ENCODE measurements around the gene GNG2. TPM values are rescaled to one million over a fixed set of nuclear protein-coding genes. Genes with fewer than 3 reads are reported as not detected.

GNG2 gene
- total and polyA plus RNA-seq, 9 of the 15 experiments (the other 6 are each of a cell fraction or from before 2014, with no cell fraction given) = 0.18 TPM; not detected in 8

- Histone ChIP-seq H3K4me1 (replicated peaks in 1 of 2; ENCODE audit: control insufficient read depth in 2 of 2, insufficient read depth in 2 of 2, low read length in 2 of 2) (no peaks in the 10 kb centered on the region), H3K9me1 (ENCODE audit: control insufficient read depth, insufficient read depth, low read length) (no peaks in the 10 kb centered on the region), H3K4me2 (ENCODE audit: insufficient read depth, low read length) (no peak overlapping the region), H3K27ac (ENCODE audit: extremely low read depth, low read depth, low read length) (no peak overlapping the region), H3K9me3 (replicated peaks; ENCODE audit: control insufficient read depth, insufficient read depth, low read depth, low read length) (no peaks in the 10 kb centered on the region), H3K27me3 (ENCODE audit: control insufficient read depth in 2 of 2, insufficient read depth in 2 of 2, low read length in 2 of 2) (no peaks in the 10 kb centered on the region), H3K36me3 (ENCODE audit: control insufficient read depth, insufficient read depth, low read length) (no peaks in the 10 kb centered on the region), H4K20me1 (replicated peaks; ENCODE audit: control insufficient read depth, insufficient read depth, low read length) (no peaks in the 10 kb centered on the region), H3K4me3 (no peak overlapping the region), H3K79me2 (ENCODE audit: control insufficient read depth, insufficient read depth, low read length) (no peaks in the 10 kb centered on the region), H3K9ac (ENCODE audit: insufficient read depth in 1 of 2, low read depth in 2 of 2, low read length in 2 of 2) (no peak overlapping the region), H2AFZ (ENCODE audit: low read depth, low read length) (no peak overlapping the region)
- no peak for FAIRE-seq
- no TSS peak for BruUV-seq (replicated peaks)
- peak in 1 of 4 experiments; percentile 0 for DNase-seq (ENCODE audit: extremely low read depth in 1 of 4, low spot score in 3 of 4)
- POLR2A ChIA-PET = interaction anchor here (0.5 kb wide), 1 partner anchor 42 kb away, joined by 3 read pairs; no protein-coding TSS in a partner anchor
- in situ Hi-C loops (cut with MboI) (no loop called here), intact Hi-C loops (cut with micrococcal nuclease) (no loop called here)
- TF ChIP-seq ZNF134 (CRISPR knock-in tag; conservative IDR thresholded peaks at IDR 0.05) (peak; percentile 87), ESRRA (IDR thresholded peaks at IDR 0.05; ENCODE audit: borderline replicate concordance, low read depth) (peak; percentile 57; the same call in 1 of the 2 replicates), CBFB (CRISPR knock-in tag; IDR thresholded peaks at IDR 0.05) (no peak), CXXC5 (CRISPR knock-in tag; IDR thresholded peaks at IDR 0.05) (0 out of 2 replicates have a peak, but pooled peaks have one; percentile 19), PHTF2 (CRISPR knock-in tag; IDR thresholded peaks at IDR 0.05) (no peak), HES1 (IDR thresholded peaks at IDR 0.05; ENCODE audit: low read depth) (0 out of 2 replicates have a peak, but pooled peaks have one; percentile 41), RBM39 (optimal IDR thresholded peaks at IDR 0.05; ENCODE audit: low read depth, low read length) (no peak), TEAD4 (IDR thresholded peaks at IDR 0.05; ENCODE audit: low read length) (peak; percentile 11; the same call in 1 of the 2 replicates), TEAD4 (CRISPR knock-in tag; IDR thresholded peaks at IDR 0.05; ENCODE audit: borderline replicate concordance) (no peak), CBX1 (IDR thresholded peaks at IDR 0.05; ENCODE audit: low read depth) (no peak), ZNF175 (CRISPR knock-in tag; IDR thresholded peaks at IDR 0.05; ENCODE audit: low read depth) (no peak), TCF7L2 (IDR thresholded peaks at IDR 0.05; ENCODE audit: low read depth, low read length) (no peak), ETS2 (tag; IDR thresholded peaks at IDR 0.05; ENCODE audit: borderline replicate concordance, poor library complexity, severe bottlenecking) (no peak), NR4A1 (CRISPR knock-in tag; IDR thresholded peaks at IDR 0.05) (no peak), NR4A1 (tag; IDR thresholded peaks at IDR 0.05) (no peak), ZNF75A (CRISPR knock-in tag; IDR thresholded peaks at IDR 0.05) (no peak), E2F1 (CRISPR knock-in tag; IDR thresholded peaks at IDR 0.05) (no peak)
- 0% methylated on average over 5 of the region's 7 CpGs for WGBS (ENCODE audit: insufficient coverage, low coverage, missing lambda C conversion rate)
- CTCF ChIA-PET (ENCODE audit: low intra/inter-chr PET ratio) = interaction anchor here (0.6 kb wide), 1 partner anchor 515 kb away, joined by 5 read pairs; no protein-coding TSS in a partner anchor
- ATAC-seq = peak; percentile 46; the same call in 1 of the 3 replicates
Measured at GRCh38 chr14:51884086-51884927, 23.9 kb downstream of the GNG2 start.
